HL-60 (cell line): Measurements from ENCODE around the gene SHANK3.

Experiments
- DNase-seq, 2 experiments: peaks; one replicate each; pipeline ENCODE4 v3.0.0-alpha.2; 2010 to 2020; ENCODE audit warnings: low read depth in 1 of 2, low spot score in 1 of 2
- H3K27ac ChIP-seq: fragments of 250-450 bp; sonication (Bioruptor Pico); replicated peaks from 2 replicates; pipeline ENCODE4 v1.5.1; 2020; ENCODE audit warnings: mild to moderate bottlenecking, moderate library complexity
- H3K27me3 ChIP-seq: fragments of 250-450 bp; sonication (Bioruptor Pico); 2 replicates; pipeline ENCODE4 v1.5.1; 2021; ENCODE audit warnings: mild to moderate bottlenecking, moderate library complexity; ENCODE audit not compliant: insufficient read depth, poor library complexity, severe bottlenecking
- H3K4me3 ChIP-seq: replicated peaks from 2 replicates; pipeline ENCODE4 v1.5.1; 2011; ENCODE audit warnings: mild to moderate bottlenecking, control low read depth, low read length; ENCODE audit not compliant: insufficient read depth
- GABPA ChIP-seq: IDR thresholded peaks from 2 replicates; pipeline ENCODE4 v1.6.1; 2012; ENCODE audit warnings: low read depth
- POLR2AphosphoS5 ChIP-seq: IDR thresholded peaks from 2 replicates; pipeline ENCODE4 v1.6.1; 2012; ENCODE audit warnings: low read depth
- REST ChIP-seq: IDR thresholded peaks from 2 replicates; pipeline ENCODE4 v1.6.1; 2012; ENCODE audit warnings: low read depth; ENCODE audit not compliant: insufficient replicate concordance
- SPI1 ChIP-seq: IDR thresholded peaks from 2 replicates; pipeline ENCODE4 v1.6.1; 2012; ENCODE audit warnings: low read depth, mild to moderate bottlenecking, borderline replicate concordance
- TF ChIP-seq, protein P1 (sequence below): IDR thresholded peaks from one replicate; pipeline ENCODE4 v1.5.1; 2011; ENCODE audit warnings: low read length, control low read depth, inconsistent platforms; ENCODE audit not compliant: insufficient read depth

The SHANK3 gene

GRCh38 chr22:50699756-50700386, 27.2 kb downstream of the SHANK3 start:
- no peak for TF ChIP-seq REST
- TF ChIP-seq POLR2AphosphoS5: no peak
- no peak for TF ChIP-seq GABPA
- DNase-seq: no peak
- no peak overlapping the region for H3K4me3 ChIP-seq
- peaks cover 9% of the 10 kb centered on the region for H3K27me3 ChIP-seq
- H3K27ac ChIP-seq: no peak overlapping the region

DNA sequence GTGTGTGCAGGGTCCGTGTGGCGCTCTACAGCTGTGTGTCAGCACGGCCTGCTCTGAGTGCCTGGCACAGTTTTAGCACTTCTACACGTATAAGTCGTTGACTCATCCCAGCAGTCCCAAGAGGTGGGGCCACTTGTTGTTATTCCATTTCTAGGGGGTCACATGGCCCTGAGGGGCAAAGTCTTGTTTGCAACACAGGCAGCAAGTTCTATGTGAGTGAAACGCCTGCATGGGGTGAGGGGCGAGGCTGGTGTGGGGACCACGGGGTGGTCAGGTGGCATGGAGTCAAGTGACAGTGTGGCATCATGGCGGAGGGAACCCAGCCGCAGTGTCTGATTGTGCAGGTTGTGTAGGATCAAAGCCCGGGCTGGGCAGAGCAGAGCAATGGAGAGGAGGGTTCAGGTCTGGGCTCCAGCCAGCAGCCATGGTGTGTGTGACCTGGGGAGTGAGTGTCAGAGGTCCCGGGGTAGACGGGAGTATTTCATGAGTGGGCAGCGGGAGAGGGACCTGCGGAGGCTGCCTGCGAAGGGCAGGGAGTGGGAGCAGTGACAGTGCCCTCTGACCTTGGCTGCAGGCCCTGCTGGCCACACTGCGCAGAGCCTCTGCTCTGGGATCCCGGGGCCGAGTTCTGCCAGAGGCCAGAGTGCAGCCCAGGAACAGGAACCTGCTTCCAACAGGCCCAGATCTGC, 27.9 kb downstream of the SHANK3 start:
- TF ChIP-seq GABPA: no peak
- TF ChIP-seq, protein P1, sequence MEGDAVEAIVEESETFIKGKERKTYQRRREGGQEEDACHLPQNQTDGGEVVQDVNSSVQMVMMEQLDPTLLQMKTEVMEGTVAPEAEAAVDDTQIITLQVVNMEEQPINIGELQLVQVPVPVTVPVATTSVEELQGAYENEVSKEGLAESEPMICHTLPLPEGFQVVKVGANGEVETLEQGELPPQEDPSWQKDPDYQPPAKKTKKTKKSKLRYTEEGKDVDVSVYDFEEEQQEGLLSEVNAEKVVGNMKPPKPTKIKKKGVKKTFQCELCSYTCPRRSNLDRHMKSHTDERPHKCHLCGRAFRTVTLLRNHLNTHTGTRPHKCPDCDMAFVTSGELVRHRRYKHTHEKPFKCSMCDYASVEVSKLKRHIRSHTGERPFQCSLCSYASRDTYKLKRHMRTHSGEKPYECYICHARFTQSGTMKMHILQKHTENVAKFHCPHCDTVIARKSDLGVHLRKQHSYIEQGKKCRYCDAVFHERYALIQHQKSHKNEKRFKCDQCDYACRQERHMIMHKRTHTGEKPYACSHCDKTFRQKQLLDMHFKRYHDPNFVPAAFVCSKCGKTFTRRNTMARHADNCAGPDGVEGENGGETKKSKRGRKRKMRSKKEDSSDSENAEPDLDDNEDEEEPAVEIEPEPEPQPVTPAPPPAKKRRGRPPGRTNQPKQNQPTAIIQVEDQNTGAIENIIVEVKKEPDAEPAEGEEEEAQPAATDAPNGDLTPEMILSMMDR: no peak
- no peak for TF ChIP-seq REST
- TF ChIP-seq SPI1: no peak
- TF ChIP-seq POLR2AphosphoS5: no peak
- Histone ChIP-seq H3K4me3 (no peak overlapping the region), H3K27ac (no peak overlapping the region), H3K27me3 (peaks cover 10% of the 10 kb centered on the region)
- no peak for DNase-seq

GRCh38 chr22:50701076-50701419, 28.4 kb downstream of the SHANK3 start:
- DNase-seq: no peak
- Histone ChIP-seq H3K27ac (no peak overlapping the region), H3K4me3 (no peak overlapping the region), H3K27me3 (peaks cover 10% of the 10 kb centered on the region)
- TF ChIP-seq, protein P1: no peak
- TF ChIP-seq POLR2AphosphoS5 (no peak), GABPA (no peak), REST (no peak), SPI1 (no peak)
